HepG2 (cell line): ENCODE data around the gene FUT3. TPM values are rescaled to one million over a fixed set of nuclear protein-coding genes. Genes with fewer than 3 reads are reported as not detected.

ENCODE experiments used
- ATF2 ChIP-seq: sonication (generic); formaldehyde crosslinking; IDR thresholded peaks from 2 replicates; pipeline ENCODE4 v1.4.0; 2020; ENCODE audit warnings: missing genetic modification reagents
- CENPX ChIP-seq: sonication (generic); formaldehyde crosslinking; IDR thresholded peaks from 2 replicates; pipeline ENCODE4 v1.9.0; 2021; ENCODE audit warnings: mild to moderate bottlenecking, missing genetic modification reagents, moderate library complexity
- GMEB1 ChIP-seq: sonication (generic); formaldehyde crosslinking; IDR thresholded peaks from 2 replicates; pipeline ENCODE4 v1.5.1; 2020; ENCODE audit warnings: missing genetic modification reagents, mild to moderate bottlenecking, borderline replicate concordance
- HINFP ChIP-seq: sonication (generic); formaldehyde crosslinking; IDR thresholded peaks from 2 replicates; pipeline ENCODE4 v1.4.0; 2020; ENCODE audit warnings: low read depth, mild to moderate bottlenecking, missing genetic modification reagents
- PATZ1 ChIP-seq: sonication (generic); formaldehyde crosslinking; IDR thresholded peaks from 2 replicates; pipeline ENCODE4 v1.4.0; 2020; ENCODE audit warnings: missing genetic modification reagents
- PITX1 ChIP-seq: sonication (generic); formaldehyde crosslinking; IDR thresholded peaks from 2 replicates; pipeline ENCODE4 v1.5.1; 2020; ENCODE audit warnings: mild to moderate bottlenecking, missing genetic modification reagents
- RNF2 ChIP-seq: fragments of 450-650 bp; conservative IDR thresholded peaks from 2 replicates; pipeline ENCODE4 v1.6.1; 2016; ENCODE audit warnings: low read depth
- SNAPC4 ChIP-seq: sonication (generic); formaldehyde crosslinking; IDR thresholded peaks from 2 replicates; pipeline ENCODE4 v1.4.0; 2020; ENCODE audit warnings: mild to moderate bottlenecking, missing genetic modification reagents
- SRSF1 ChIP-seq: fragments of 200-400 bp; formaldehyde crosslinking; optimal IDR thresholded peaks from 2 replicates; pipeline ENCODE3; 2017; ENCODE audit warnings: mild to moderate bottlenecking, low read depth, low read length, moderate library complexity
- YEATS4 ChIP-seq: sonication (generic); formaldehyde crosslinking; IDR thresholded peaks from 2 replicates; pipeline ENCODE4 v1.4.0; 2020; ENCODE audit warnings: missing genetic modification reagents, borderline replicate concordance
- ZBTB34 ChIP-seq: sonication (generic); formaldehyde crosslinking; IDR thresholded peaks from 2 replicates; pipeline ENCODE4 v1.8.0; 2022; ENCODE audit warnings: mild to moderate bottlenecking, missing genetic modification reagents
- ZMAT3 ChIP-seq: sonication (generic); formaldehyde crosslinking; conservative IDR thresholded peaks from 2 replicates; pipeline ENCODE4 v1.7.0; 2021; ENCODE audit warnings: missing genetic modification reagents
- ZNF225 ChIP-seq: sonication (generic); formaldehyde crosslinking; IDR thresholded peaks from 2 replicates; pipeline ENCODE4 v1.4.0; 2020; ENCODE audit warnings: mild to moderate bottlenecking, missing genetic modification reagents
- ZNF296 ChIP-seq: sonication (generic); formaldehyde crosslinking; conservative IDR thresholded peaks from 2 replicates; pipeline ENCODE4 v1.5.0; 2020; ENCODE audit warnings: mild to moderate bottlenecking, missing genetic modification reagents
- ZNF382 ChIP-seq: sonication (generic); formaldehyde crosslinking; IDR thresholded peaks from 2 replicates; pipeline ENCODE4 v1.5.0; 2020; ENCODE audit warnings: missing genetic modification reagents, mild to moderate bottlenecking, borderline replicate concordance
- ZNF780A ChIP-seq: sonication (generic); formaldehyde crosslinking; IDR thresholded peaks from 2 replicates; pipeline ENCODE4 v1.8.0; 2022; ENCODE audit warnings: mild to moderate bottlenecking, missing genetic modification reagents, moderate library complexity
- polyA plus RNA-seq, 8 experiments: library from polyadenylated mRNA; depleted of rRNA in 3 of 8; stranded (reverse) in 7 of 8; unstranded in 1 of 8; fragments of >200 nt; fragmentation: Illumina TruSeq in 4 of 8; extraction: Trizol in 4 of 8; gene quantifications; 2 replicates each; pipeline versions ENCODE4 v1.2.1 to v1.2.3, GENCODE V29; 2011 to 2016; ENCODE audit warnings: low read depth in 4 of 8, missing spikeins in 1 of 8, mixed read lengths in 1 of 8; ENCODE audit not compliant: insufficient read depth in 1 of 8
- total RNA-seq, 5 experiments: library from RNA; depleted of rRNA; stranded (reverse); fragments of >200 nt; fragmentation: Illumina TruSeq; extraction: Trizol; gene quantifications; 2 replicates each; pipeline ENCODE4 v1.2.3, GENCODE V29; 2016; ENCODE audit warnings: low read depth in 1 of 5

The FUT3 gene
- total and polyA plus RNA-seq, 2 of the 13 experiments (the other 11 are each of a cell fraction or from before 2014, with no cell fraction given), result 0.53 to 1.1 TPM

- TF ChIP-seq YEATS4 (CRISPR knock-in tag), result peak; percentile 55; the same call in 1 of the 2 replicates
- TF ChIP-seq ZNF225, result no peak
- peak; percentile 66; the same call in 1 of the 2 replicates for TF ChIP-seq ZNF780A
- peak; percentile 94 for TF ChIP-seq ATF2
- no peak for TF ChIP-seq RNF2
- TF ChIP-seq SRSF1, result no peak
- no peak for TF ChIP-seq ZNF296
- TF ChIP-seq ZNF382, result no peak
- peak; percentile 90 for TF ChIP-seq PATZ1 (CRISPR knock-in tag)
- TF ChIP-seq SNAPC4 (CRISPR knock-in tag), result no peak
- no peak for TF ChIP-seq CENPX (CRISPR knock-in tag)
- peak; percentile 62; the same call in 1 of the 2 replicates for TF ChIP-seq GMEB1 (CRISPR knock-in tag)
- peak; percentile 80; the same call in 1 of the 2 replicates for TF ChIP-seq HINFP (CRISPR knock-in tag)
- TF ChIP-seq PITX1, result peak; percentile 88
- peak; percentile 97 for TF ChIP-seq ZBTB34 (CRISPR knock-in tag)
- no peak; the same call in 1 of the 2 replicates for TF ChIP-seq ZMAT3
Measured at GRCh38 chr19:5870986-5871394, 19.7 kb upstream of the FUT3 start (continued).
